C4-2B (cell line): Measurements from ENCODE around the gene ARHGAP10.

Experiments used
- H3K27ac ChIP-seq: fragments of 450-650 bp; 2 replicates; pipeline ENCODE4 v1.5.1; 2017
- ZFX ChIP-seq: fragments of 450-650 bp; IDR thresholded peaks from 2 replicates; pipeline ENCODE4 v1.6.1; 2017
- TF ChIP-seq, protein P1 (sequence below): fragments of 450-650 bp; conservative IDR thresholded peaks from 2 replicates; pipeline ENCODE4 v1.5.1; 2017; ENCODE audit warnings: mild to moderate bottlenecking

Gene ARHGAP10

DNA sequence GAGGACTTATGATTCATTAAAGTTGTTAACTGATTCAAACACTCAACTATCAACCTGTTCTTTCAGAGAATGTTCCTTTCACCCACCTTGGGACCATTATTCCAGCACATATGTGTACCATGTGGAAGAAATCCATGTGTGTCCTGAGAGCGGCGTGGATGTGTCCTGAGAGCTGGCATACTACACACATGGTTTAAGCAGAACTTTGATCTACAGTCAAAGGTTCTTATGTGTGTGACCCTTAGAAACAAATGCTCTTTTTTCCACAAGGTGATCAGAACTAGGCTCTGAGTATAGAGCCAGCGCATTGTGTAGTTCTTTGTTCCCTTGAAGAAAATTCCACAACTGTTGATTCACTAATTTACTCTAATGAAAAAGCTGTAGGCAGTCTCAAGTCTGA is 378.3 kb downstream of the ARHGAP10 start:
- H3K27ac ChIP-seq: no peak overlapping the region
- TF ChIP-seq, protein P1, sequence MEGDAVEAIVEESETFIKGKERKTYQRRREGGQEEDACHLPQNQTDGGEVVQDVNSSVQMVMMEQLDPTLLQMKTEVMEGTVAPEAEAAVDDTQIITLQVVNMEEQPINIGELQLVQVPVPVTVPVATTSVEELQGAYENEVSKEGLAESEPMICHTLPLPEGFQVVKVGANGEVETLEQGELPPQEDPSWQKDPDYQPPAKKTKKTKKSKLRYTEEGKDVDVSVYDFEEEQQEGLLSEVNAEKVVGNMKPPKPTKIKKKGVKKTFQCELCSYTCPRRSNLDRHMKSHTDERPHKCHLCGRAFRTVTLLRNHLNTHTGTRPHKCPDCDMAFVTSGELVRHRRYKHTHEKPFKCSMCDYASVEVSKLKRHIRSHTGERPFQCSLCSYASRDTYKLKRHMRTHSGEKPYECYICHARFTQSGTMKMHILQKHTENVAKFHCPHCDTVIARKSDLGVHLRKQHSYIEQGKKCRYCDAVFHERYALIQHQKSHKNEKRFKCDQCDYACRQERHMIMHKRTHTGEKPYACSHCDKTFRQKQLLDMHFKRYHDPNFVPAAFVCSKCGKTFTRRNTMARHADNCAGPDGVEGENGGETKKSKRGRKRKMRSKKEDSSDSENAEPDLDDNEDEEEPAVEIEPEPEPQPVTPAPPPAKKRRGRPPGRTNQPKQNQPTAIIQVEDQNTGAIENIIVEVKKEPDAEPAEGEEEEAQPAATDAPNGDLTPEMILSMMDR: no peak
- no peak for TF ChIP-seq ZFX

DNA sequence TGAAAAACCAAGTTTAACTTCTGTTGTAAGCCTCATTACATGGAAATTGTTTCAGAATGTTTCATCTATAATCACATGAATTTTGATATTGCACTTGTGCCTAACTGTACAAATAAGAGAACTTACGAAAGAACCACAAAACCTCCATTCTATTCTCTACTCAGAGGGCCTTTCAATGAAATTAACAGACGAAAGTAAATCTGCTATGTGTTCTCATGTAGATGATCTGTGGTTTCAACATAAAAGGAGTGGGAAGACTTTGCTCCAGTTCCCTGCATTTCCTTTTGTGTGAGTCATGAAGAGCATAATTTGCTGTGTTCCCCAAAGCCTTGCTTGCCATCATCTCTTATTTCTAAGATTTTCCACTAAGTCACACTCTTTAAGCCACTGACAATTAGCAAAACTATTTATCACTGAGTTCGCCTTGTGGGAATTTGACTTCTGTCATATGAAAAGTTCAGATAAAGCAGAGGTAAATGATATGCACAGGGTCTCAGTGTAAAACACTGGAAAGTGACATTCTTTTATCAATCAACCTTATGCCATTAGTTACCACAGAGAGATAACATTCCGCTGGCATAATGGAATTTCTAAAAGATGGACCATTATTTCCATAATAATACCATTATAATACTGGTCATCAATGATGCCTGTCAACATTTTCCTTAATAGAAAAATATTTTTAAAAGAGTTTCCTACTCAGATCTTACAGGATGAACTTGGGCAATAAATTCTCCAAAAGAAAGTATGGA is 380.5 kb downstream of the ARHGAP10 start:
- H3K27ac ChIP-seq: no peak overlapping the region
- TF ChIP-seq, protein P1: no peak
- TF ChIP-seq ZFX: no peak

DNA sequence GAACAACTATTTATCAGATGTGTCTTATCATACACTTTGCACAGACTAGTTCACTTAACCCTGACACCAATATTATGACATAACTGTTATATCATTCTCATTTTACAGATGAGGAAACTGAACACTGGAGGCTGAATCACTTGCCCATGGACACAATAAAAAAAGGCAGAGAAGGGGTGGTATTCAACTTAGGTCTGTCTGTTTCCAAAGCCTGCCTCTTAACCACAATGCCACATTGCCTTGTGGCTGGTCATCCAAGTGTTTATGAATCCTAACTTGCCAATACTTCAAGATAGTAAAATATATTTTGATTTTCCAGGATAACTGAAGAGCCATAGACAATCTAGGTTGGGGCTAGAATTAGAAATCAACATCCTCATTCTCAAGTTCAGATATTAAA is 382.5 kb downstream of the ARHGAP10 start:
- H3K27ac ChIP-seq: no peak overlapping the region
- TF ChIP-seq, protein P1: no peak
- TF ChIP-seq ZFX: no peak

DNA sequence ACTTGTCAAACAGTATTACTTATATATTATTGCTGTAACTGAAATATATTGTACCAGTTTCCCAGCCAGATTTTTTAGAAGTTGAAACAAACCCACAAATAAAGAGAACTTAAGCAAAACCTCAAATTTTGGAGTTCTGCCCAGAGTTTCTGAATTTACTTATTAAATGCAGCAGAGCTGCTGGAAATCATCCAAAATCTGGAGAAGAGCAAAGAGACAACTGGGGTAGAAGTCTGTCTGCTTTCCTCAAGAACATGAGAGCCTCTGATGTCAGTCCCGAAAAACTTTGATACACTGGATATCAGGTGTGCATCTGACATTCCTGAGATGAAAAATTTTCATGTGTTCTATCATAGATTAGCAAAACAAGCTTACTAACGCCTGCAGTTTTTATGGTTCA is 384.4 kb downstream of the ARHGAP10 start:
- TF ChIP-seq, protein P1: no peak
- no peak for TF ChIP-seq ZFX
- H3K27ac ChIP-seq: no peak overlapping the region

DNA sequence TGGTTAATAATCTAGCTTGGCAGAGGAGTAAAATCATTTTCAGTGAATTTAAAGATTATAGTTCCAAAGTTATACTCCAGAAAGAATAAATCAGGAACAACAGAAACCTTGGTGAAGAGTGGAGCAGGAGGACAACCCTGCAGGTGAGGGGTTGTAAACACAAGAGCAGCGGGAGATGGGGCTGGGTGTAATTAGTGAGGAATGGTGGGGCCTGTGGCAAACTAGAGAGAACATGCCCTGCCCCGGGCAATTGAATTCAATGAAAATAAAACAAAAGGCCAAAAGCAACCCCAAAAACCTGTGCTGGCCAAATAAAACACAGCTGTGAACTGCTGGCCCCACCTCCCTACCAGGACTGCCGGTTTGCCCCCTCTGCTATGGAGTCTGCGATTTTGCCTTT is 385.1 kb downstream of the ARHGAP10 start:
- no peak overlapping the region for H3K27ac ChIP-seq
- TF ChIP-seq, protein P1: no peak
- no peak for TF ChIP-seq ZFX

DNA sequence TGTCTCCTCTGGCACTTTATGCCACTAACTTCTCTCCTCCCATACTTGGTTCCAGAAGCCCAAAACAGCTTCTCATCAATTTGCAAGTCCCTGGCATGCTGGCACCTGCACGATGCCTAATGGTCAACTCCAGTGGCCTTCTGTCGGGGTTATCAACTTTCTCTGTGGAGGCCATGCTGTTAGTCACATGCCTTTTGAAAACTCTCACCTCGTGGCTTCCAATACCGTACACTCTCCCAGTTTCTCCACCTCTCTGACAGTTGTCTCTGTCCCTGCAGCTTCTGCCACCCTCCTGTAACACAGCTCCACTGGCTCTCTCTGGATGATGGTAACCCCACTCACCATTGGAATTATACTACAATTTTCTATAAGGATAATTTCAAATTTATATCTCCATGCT is 386.3 kb downstream of the ARHGAP10 start:
- TF ChIP-seq, protein P1: no peak
- no peak for TF ChIP-seq ZFX
- H3K27ac ChIP-seq: no peak overlapping the region

DNA sequence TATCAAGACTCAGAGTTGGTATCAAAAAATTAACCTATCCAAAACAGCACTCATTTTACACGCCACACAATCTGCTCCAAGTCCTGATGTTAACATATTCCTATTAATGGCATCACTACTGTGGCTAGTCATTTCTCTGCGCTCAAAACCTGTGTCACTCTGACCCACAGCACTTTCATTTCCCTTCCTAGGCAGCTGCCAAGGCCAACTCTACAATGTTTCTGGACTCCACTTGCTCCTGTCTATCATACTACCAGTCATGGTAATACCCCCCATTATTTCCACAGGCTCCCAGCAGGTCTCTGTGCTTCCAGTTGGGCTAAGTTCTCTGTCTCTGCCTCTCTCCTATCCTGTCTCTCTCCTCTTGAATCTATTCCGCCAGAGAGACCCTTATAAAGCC is 386.7 kb downstream of the ARHGAP10 start:
- TF ChIP-seq, protein P1: no peak
- no peak for TF ChIP-seq ZFX
- no peak overlapping the region for H3K27ac ChIP-seq
